T-helper 1 cell treated with Interleukin-12 subunit alpha and Interleukin-12 subunit beta and Interleukin-4 antibody, amounts not matched to agents 30 ng/mL and 1 ng/mL, for 36 hours (primary cell): Measurements from ENCODE around the gene CXCR2. TPM values are rescaled to one million over a fixed set of nuclear protein-coding genes. Genes with fewer than 3 reads are reported as not detected.
"Not testable (repeated sequence)": the region's sequence is repeated elsewhere in the genome, so short reads cannot be mapped to it uniquely, and the experiment has no call there.

Experiments
- intact Hi-C: fragments of 100-400 bp; cut with micrococcal nuclease; formaldehyde crosslinking; loops from one replicate; pipeline ENCODE4 v1.15.1; 2024
- total RNA-seq: library from RNA; stranded (reverse); gene quantifications from 2 replicates; pipeline ENCODE4 v1.2.3, GENCODE V29; 2022

Gene CXCR2
- total RNA-seq, 1 donor from 2014 or later = 0.12 TPM

GRCh38 chr2:218129458-218130135, 3.8 kb downstream of the CXCR2 start:
- intact Hi-C loops = no loop called here

DNA sequence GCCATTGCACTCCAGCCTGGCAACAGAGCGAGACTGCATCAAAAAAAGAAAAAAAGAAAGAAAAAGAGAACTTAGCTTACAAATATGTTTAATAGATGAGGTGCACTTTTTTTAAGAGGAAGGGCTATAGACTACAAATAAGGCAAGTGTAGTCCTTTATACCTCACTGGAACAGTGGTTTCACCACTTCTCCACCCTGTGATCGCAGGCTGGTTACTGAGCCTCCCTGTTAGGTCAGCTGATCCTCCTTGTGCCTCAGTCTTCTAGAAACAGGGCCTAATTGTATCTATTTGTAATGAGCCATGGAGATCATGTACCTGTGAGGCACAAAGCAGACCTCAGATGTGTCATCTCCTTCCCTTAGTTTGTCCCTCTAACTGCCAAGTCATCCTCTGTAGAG, 4.5 kb downstream of the CXCR2 start:
- intact Hi-C loops = no loop called here

- intact Hi-C loops = no loop called here
Measured at GRCh38 chr2:218130822-218131221, 5.0 kb downstream of the CXCR2 start.

GRCh38 chr2:218137514-218137913, 11.7 kb downstream of the CXCR2 start:
- intact Hi-C loops = no loop called here

DNA sequence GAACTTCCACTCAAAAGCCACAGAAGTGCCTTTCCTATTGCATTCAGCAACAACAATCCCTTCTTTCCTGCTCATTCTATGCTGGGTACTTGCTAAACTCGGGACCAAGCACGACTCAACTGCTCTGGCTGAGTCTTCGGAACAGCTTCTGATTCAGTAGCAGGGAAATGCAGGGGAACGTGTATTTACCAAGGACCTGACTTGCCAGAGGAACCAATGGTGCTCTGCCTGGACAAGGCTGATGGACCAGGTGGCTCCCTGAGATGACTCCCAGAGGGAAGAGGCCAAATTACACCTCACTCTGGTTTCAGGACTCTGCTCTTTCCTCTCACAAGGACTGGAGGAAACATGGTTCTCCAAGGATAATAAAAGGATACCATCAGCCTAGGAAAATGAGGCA, 12.2 kb downstream of the CXCR2 start:
- intact Hi-C loops = no loop called here

DNA sequence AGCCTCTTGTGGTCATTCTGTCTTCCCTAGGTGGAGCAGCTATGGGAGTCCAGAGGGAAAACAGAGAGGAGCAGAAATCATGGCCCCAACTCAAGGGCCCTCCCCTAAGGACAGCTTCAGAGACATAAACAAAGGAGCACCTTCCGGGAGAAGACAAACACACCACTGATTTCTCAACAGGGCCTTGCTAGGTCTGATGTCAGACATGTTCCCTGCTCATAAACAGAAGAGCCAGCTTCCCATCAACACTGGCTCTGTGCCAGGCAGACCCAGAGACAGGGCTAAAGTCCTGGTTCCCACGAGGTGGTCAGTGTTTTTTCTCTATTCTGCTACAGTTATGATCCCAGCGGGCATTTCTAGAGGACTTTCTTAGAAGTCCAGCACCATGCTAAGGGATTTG, 19.3 kb downstream of the CXCR2 start:
- intact Hi-C loops = no loop called here

GRCh38 chr2:218146056-218146455, 20.2 kb downstream of the CXCR2 start:
- intact Hi-C loops = no loop called here

DNA sequence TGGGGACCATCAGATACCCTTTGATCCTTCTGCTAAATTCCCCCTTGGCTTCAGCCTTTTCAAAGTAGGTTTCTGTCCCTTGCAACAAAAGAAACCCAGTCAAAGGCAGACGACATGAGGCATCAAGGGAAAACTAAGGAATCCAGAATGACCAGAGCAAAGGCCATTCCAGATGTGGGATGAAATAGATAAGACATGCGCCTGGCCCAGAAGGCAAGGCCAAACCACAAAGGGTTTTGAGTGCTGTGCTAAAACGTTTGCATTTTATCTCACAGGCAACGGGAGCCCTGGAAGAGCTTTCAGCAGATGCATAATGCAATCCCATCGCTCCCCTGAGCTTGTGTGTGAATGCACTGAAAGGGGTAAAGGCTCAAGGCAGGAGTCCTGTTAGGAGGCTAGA, 23.3 kb downstream of the CXCR2 start:
- intact Hi-C loops = no loop called here

GRCh38 chr2:218149848-218150440, 24.1 kb downstream of the CXCR2 start:
- intact Hi-C loops = no loop called here

GRCh38 chr2:218152172-218152571, 26.3 kb downstream of the CXCR2 start:
- intact Hi-C loops = no loop called here

- intact Hi-C loops = no loop called here
Measured at GRCh38 chr2:218152777-218153176, 26.9 kb downstream of the CXCR2 start.

DNA sequence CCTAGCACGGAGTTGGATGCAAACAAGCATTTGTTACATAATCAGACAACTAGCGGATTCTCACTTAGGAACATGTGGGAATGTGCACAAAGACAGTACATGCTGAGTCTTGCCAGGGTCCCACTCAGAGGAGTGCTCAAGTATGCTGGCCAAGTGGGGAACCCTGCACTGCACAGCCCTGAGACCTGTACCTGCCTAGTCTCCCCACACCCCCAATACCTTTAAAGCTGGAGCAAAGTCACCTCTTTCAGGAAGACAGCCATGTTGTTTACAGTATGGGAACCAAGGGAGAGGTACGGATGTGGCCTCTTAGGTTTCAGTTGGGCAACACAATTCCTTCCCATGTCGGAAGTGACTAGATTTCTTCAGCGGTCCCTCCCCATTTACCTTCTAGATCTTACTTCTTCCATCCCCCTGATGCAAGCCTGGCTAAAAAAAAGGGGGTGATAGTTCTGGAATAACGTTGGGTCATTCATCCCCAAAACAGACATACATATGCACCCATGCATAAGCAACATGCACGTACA, 30.2 kb downstream of the CXCR2 start:
- intact Hi-C loops = no loop called here

DNA sequence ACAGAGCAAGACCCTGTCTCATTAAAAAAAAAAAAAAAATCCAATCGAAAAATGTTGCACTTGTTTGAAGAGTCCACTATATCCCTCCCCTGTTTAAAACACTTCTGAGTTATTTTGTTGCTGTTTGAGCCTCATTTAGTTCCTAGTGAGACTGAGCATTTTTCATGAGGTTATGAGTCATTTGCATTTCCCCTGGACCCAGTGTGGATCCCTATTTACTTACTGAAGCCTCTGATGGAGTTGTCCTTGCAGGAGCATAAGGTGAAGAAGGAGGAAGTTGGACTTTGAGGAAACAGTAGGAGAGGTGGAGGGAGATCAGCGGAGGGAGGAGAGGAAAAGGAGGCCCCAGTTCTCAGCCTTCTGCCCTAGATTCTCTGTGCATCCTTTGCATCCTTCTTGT, 35.8 kb downstream of the CXCR2 start:
- intact Hi-C loops = no loop called here

GRCh38 chr2:218162814-218163213, 37.0 kb downstream of the CXCR2 start:
- intact Hi-C loops = no loop called here

GRCh38 chr2:218166791-218167190, 41.0 kb downstream of the CXCR2 start, which contains the start of gene CXCR1:
CXCR1 (minus strand) TSS chr2:218166962; CDS start chr2:218165211, 1,751 bp downstream.
- intact Hi-C loops = no loop called here

- intact Hi-C loops = loop anchor here (2.0 kb wide), 1 partner anchor 49 kb away; the partner anchor contains the start of gene ARPC2
Measured at GRCh38 chr2:218168016-218168415, 42.2 kb downstream of the CXCR2 start.

- intact Hi-C loops = loop anchor here (1.0 to 2.0 kb wide), 2 partner anchors 48 to 88 kb away; partner anchors contain the start of gene ARPC2
Measured at GRCh38 chr2:218168635-218169462, 43.0 kb downstream of the CXCR2 start.

- intact Hi-C loops = loop anchor here (1.0 to 2.0 kb wide), 2 partner anchors 47 to 87 kb away; partner anchors contain the start of gene ARPC2
Measured at GRCh38 chr2:218169757-218170546, 44.1 kb downstream of the CXCR2 start.

GRCh38 chr2:218171744-218172143, 45.9 kb downstream of the CXCR2 start:
- intact Hi-C loops = not testable (repeated sequence)

DNA sequence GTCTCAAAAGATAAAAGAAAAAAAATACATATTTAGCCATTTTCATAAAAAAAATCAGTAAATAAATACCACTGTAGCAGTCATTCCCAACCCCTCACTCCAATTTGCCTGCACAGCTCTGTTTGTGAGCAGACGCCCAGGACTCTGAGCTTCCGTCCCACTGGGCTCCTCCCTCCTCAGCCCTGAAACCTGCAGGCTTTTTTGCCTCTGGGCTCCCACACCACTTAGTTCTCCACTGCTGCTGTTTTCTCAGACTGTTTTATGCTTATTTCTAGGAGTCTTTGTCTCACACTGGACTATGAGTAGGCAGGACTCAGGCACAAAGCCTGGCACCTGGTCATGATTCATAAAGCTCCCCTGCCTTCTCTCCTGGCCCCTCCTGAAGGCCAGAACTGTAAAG, 47.0 kb downstream of the CXCR2 start:
- intact Hi-C loops = no loop called here

DNA sequence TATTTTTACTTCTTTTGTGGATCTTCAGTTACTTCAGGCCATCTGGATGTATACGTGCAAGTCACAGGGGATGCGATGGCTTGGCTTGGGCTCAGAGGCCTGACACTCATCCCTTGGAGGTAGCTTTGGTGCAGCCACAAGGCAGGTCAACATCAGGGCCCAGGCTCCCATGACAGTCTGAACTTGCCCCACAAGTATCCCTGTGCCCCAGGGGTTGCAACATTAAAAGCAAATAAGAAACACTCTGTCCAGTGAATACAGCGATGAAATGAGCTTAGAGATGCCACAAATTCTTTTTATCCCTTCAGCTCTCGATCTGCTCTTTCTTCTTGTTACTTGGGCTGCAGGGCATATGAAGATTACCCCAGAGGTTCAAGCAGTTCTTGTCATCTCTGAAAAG, 54.0 kb downstream of the CXCR2 start:
- intact Hi-C loops = no loop called here
